ENCODE data around the gene LRRC39.

- no peak for TF ChIP-seq CTCF (IDR thresholded peaks at IDR 0.05)
- TF ChIP-seq POLR2A (IDR thresholded peaks at IDR 0.05) = no peak
- TF ChIP-seq EP300 (IDR thresholded peaks at IDR 0.05) = no peak
- TF ChIP-seq POLR2AphosphoS5 (IDR thresholded peaks at IDR 0.05) = no peak
These were observed 37.0 kb upstream of the LRRC39 start for GRCh38 chr1:100215101-100215500.

All from suprapubic skin (tissue), 4 donors.